Activated CD4-positive, alpha-beta T cell treated with anti-CD3 and anti-CD28 coated beads, Interleukin-2, amount 50 U/mL, for 4 hours (primary cell): ENCODE results near the gene CEMIP2.
A peak's percentile ranks its signal among the peaks of the same experiment; 100 is the strongest.

Experiments
- DNase-seq, 2 experiments: peaks; one replicate each; pipeline ENCODE4 v3.0.0-alpha.2; 2020

Gene CEMIP2

DNA sequence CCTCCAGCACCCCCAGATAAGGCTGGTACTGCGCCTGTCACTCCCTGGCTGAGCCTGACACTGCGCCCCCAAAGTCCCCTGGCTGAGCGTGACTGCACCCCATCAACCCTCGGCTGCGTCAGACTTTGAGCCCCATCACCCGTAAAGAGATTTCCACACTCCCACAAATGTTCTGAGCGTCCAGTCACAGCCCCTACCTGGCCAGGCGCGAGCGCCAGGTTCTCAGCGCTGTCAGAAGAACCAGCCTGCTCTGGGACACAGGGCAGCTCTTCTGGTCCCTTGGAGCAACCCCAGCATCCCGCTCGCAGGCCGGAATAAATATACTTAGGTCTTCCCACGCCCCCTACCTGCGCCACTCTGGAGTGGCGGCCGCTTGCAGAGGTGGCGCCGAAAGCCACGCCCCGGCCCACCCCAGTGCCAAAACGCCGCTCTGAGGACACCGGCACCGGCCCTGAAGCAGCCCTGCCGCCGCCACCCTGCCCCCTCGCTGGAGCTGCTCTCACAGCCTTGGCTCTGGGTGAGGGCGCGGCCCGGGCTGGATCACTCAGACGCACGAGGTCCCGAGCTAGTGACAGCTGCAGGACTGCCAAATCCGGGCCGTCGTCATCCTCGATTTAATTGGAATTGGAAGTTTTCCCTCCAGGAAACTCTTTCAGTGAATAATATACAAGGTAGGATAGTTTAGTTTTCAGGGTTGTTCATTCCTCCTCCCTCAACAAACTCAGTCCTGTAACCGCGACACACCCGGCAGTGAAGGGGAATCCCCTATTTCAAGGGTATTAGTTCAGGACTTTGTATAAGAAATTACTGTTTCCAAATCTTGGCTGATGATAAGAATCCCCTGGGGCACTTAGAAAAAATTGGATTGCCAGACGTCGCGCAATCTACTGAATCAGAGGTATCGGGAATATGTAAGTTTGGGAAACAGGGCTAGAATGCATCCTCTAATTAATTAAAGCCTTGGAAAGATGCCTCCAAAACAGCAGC lies 1.2 kb upstream of the CEMIP2 start:
- peak; percentile 56 to 62 for DNase-seq

DNA sequence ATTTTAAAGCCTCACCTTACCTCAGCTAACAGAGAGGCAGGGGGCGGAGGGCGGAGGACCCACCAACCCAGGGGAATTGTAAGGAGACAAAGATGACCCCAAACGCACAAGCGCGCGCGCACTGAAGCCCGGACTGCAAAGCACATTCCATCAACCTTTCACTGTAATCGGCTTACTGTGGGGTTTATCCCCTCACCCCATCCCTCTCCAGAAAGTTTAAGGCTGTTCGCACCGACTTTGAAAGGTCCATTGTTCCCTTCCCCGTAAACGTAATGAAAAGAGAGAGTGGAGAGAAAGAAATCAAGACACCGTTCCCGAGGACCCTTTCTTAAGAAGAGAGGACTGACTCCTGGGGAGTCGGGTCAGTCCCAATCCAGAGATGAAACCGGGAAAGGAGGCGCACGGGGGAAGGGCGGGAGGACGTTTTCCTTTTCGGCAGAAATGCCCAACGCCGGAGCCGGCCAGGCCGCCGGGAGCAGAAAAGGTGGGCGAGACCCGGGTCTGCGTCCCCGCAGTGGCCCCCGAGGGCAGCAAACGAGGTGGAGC lies 464 bp downstream of the CEMIP2 start:
- no peak for DNase-seq

DNA sequence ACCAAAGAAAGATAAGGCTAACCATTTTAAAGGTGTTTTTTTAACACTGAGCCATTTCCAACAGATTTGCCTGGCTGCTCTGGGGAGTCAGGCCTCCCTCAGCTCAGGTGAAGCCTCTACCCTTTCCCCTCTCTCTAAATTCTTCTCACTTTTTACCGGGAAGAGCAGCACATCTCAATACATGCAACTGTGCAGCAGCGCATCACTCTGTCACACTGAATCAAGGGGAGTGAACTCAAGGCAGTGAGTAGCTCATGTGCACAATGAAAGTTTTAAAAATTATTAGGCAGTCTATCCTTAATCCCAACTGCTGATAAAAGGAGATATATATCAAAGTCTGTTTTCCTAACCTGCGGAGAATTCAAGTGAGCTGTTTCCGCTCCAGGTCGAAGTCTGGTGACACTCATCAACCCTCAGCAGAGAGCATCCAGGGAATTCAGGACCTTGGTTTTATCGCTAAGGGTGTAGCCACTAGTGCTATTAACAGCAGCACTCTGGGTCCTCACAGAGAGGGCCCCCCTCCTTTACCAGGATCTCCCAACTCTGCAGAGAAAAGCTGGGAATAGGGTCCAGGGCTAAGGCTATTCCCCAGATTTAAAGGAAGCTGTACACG lies 1.0 kb downstream of the CEMIP2 start:
- no peak for DNase-seq

DNA sequence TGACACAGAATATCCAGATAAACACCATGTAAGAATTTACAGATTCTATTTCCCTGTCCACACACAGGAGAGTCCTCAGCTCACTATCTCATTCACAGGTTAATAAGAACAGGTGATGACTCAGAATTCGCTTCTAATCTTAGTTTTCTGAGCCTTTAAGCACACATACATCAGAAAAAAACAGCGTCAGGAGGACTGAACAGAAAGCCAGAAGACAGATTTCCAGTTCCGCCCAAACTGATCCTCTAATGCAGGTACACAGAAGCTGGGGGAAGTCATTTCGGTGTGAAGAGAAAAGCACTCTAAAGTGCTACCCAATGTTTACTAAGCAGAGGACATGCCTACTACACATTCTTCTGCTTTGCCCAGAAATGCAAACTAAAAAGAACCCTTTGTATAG lies 1.6 kb downstream of the CEMIP2 start:
- no peak for DNase-seq

DNA sequence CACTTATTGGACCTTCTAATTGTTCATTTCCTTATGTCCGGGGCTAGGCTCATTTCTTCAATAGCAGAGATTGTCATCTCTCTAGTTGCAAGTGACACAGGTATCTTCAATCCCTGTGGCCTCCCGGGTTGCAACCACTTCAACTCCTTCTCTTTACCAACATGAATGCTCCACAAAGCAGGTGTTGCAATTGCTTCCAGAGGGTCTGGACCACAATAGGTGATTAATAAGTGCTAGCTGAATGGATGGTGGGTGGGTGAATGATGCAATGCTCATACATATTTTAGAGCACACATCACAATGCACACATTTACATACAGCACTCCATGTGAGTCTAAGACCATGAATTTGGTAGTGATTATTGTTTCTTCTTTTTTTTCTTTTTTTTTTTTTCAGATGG lies 2.6 kb downstream of the CEMIP2 start:
- no peak for DNase-seq

DNA sequence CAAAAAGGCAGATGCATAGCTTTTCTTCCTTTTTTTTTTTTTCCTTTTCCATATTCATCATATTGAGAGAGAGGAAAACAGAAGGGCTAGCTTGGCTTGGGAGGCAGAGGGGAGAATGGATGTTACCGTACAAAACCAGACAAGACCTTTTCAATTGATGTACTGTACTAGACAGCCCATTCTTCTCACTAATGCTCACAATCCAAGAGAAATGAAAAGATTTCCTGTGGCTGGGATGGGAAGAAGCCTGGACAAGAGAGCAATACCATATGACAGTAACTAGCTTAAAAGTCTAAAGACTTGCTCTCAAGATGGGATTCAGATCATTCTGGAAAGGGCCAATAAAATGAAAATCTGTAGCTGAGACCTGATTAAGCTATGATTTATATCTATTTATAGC lies 3.4 kb downstream of the CEMIP2 start:
- DNase-seq, result no peak

DNA sequence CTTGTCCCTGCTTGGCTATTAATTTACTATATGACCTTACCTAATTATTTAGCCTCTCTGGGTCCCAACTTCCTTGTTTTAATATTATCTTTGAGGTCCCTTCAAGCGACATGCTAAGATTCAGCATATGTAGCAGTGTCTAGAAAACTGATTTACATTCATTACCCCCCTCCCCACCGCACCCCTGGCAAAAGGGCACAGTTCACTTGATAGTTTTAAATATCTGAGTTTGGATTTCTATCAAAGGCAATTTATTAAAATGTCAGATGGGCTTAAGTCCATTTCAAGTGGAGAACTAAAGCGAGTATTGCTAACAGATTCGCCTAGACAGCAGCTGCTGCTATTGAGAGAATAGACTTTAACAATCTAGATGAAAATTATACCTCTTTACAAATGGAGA lies 3.9 kb downstream of the CEMIP2 start:
- DNase-seq, result no peak

DNA sequence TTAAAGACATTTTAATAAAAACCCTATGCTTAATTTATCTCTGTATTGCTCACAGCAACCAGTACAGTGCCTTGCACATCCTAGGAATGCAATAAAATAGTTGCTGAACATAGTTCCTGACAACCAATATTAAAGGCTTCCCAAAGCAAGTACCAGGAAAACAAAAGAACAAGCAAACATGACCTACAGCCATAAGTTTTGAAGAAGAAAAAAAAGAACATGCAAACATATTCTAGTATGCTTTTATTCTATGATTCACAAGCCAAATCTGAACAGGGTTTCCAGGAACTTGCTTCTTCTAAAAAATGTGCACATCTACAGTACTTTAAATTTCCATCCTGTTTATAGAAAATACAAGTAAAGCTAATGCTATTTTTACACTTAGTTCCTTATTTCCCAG lies 4.5 kb downstream of the CEMIP2 start:
- DNase-seq, result no peak

DNA sequence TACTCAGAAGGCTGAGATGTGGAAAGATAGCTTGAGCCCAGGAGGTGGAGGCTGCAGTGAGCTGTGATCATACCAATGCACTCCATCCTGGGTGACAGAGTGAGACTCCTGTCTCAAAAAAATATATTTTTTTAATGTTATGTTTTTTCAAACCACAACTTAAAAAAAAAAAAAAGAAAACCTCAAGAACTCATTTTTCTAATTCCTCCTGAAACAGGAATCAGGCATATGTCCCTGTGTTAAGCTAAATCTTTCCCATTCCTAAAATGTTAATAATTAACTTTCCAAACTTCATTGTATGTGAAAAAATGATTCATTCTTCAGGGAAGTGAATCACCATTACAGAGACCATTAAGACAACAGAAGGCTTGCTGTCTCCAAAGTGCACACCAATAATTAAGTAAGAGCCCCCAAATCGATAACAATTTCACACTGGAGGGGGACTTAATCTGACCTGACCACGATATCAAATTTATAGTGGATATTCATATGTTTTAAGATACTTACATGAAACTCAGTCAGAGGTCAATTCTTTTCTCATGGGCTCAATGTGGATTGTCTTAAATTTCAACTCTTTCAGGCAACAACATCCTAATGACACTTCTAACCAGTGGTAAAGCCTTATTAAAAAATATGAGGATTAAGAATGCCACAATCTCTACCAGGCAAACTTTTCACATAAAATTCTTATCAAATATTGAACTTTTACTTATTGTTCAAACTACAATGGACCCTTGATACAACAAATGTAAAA lies 5.2 kb downstream of the CEMIP2 start:
- DNase-seq, result no peak

DNA sequence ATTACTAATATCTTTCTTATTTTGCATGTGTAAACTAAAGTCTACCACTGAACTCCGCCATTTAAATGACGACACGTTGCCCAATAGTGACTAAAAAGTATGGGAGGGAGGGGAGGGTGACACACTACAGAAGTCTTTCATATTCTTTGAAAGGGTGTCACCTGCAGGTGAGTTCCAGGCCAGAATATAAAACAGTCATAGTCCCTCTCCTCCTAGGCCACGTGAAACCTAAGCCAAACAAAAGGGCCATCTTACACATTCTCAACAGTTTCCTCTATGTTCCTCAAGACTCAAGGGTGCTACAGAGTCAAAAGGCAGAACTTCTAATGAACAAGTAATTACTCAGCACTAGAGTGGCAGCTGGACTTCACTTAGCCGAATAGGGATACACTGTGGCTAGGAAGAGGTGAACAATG lies 6.4 kb downstream of the CEMIP2 start:
- DNase-seq, result no peak

DNA sequence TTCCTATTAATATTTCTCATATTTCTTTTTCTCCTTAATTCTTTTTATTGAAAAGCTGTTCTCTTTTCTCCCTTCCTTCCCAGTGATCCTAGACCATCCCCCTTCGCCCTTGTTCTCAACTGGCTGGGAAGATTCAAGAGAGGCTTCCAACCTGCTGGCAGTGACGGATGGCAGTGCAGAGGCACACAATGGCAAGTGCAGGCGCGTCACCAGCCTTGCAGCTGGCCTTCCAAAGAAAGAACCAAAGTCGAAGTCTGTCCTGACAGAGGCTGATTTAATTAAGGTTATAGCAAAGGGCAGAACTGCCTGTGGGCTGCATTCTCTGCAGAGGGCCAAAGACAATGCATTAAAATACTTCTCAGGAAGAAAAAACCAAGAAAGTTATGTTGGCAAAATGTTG lies 7.4 kb downstream of the CEMIP2 start:
- DNase-seq, result no peak

DNA sequence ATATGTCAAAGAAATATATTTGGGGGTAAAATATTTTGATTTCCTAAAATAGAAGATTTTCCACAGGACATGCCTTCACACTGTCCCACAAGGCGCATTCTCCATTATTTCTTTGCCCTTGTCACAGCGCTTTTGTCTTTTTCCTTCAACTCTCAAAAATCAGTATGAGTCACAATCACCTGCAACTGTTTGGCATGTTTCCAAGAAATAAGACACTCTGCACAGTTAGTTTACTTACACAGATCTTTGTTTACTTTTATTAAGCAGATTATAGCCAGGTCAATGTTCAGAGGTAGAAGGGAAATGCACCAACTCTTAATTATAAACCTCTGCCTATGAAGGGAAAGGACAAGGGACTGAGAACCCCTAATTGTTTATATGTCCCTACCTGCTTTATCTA lies 9.5 kb downstream of the CEMIP2 start:
- DNase-seq, result no peak

DNA sequence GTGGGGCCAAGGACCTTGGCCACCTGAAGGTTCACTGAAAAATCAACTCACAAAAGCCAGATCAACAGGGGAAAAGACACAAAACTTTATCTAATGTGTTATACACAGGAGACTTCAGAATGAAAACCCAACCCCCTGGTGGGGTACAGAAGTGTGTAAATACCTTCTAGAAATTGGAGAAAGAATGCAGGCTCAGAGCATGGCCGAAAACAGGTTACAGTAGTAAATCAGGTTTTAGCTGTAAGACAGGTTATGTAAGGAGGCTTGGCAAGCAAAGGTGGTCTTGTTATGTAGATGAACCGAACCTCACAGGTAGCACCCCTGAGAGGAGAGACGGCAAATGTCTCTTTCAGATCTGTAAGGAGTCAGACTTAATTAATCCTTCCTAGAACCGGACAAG lies 10.0 kb downstream of the CEMIP2 start:
- no peak for DNase-seq

DNA sequence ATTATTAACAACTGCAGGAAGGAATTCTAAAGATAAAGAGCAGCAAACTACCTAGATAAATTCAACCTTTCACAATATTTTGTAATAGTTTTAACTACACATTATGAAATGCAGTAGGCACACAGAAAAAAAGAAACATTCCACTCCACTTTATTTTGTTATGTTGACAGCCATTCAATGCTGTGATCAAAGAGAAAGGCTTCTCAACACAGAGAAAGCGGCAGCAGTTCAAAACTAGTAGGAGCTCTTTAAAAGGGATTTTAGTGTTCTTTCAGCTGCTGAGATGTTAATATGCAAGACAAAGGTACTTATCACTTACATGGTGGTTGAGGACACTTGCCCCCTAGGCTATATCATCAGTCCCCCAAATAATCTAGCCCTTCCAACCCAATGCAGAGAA lies 11.6 kb downstream of the CEMIP2 start:
- DNase-seq, result no peak

DNA sequence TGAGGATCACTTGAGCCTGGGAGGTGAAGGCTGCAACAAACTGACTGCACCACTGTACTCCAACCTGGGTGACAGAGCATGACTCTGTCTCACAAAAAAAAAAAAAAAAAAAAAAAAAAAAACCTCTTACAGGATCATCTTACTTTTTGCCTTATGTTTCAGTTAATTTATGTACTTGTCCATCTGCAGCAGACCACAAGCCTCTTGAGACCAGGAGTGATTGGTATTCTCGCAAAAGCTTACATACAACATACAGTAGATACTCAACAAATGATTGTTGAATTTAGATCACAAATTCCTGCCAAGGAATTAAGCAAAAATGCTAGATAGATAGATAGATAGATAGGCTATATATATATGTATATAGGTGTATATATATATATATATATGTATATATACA lies 12.4 kb downstream of the CEMIP2 start:
- DNase-seq, result no peak

DNA sequence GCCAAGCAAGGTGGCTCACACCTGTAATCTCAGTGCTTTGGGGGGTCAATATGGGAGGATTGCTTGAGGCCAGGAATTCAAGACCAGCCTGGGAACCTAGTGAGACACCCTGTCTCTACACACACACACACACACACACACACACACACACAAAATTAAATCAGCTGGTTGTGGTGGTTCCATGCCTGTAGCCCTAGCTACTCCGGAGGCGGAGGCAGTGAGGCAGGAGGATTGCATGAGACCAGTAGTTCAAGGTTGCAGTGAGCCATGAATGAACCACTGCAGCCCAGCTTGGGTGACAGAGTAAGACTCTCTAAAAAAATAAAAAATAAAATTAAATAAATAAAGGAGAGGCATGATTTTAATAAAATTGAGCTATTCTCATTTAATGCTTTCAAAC lies 13.1 kb downstream of the CEMIP2 start:
- no peak for DNase-seq

DNA sequence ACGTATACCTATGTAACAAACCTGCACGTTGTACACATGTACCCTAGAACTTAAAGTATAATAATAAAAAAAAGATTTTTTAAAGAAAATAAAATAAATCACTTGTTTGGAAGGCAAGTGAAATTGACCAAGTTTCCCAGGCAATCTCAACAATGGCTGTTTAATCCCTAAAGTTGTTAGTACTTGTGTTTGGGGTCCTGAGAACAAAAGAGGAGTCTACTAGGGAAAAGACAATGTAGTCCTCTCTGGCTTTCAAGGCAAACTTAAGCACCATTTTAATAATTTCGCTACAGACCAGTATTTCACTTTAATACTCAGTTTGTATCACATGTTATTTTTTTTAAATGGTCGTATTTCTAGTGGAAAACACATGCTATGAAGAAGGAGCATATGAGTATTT lies 14.2 kb downstream of the CEMIP2 start:
- DNase-seq, result no peak

DNA sequence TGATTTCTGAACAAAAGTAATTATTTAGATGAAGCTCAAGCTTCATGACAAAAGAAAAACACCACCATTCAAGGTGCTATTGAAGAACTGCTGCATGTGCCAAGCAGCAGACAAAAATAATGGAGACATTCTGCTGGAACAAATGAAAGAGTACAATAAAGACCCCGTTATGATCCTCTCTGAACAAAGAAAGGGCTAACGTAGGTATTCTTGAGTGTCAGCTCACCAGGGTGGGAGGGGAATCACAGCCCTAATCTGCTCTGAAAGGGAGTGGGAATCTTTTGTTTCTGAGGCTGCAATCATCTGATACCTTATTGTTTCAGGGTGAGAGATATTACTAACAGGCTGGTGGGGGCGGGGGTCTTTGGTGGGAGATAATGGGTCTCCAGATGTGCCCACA lies 15.4 kb downstream of the CEMIP2 start:
- DNase-seq, result no peak

DNA sequence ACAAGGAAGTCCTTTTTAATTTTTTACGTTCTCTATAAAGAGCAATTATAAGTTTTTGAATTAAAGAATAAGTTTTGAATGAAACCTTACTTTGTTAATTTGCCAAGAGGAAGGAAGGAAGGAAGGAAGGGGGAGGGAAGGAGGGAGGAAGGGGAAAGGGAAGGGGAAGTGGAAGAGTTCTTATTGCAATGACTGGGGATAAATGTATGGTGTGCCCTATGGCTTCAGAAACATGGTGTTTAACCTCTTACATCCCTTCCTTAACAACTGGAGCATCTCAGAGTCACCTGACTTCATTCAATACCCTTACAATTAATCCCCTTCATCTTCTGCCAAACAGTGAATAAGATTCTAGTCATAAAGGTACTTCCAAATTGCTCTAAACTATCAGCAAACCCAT lies 16.0 kb downstream of the CEMIP2 start:
- DNase-seq, result no peak

DNA sequence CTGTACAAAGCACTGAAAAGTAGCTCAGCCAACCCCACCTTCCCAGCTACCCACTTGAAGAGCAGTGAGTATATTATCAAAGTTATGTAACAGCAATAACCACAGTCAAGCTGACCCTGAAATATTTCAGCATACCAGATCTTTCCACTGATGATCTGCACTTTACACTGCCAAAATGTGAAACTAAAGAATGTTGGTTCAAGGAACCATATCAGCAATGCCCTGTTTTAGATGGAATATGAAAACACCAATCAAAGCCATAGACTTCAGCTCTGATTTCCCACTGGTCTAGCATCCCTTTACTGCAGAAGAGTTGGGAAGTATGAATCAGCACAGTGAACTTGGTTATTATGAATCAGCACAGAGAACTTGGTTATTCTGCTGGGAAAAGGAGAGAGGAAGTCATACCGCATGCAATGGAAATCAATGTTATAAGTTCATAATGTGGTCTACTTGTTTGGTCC lies 20.0 kb downstream of the CEMIP2 start:
- DNase-seq, result no peak

DNA sequence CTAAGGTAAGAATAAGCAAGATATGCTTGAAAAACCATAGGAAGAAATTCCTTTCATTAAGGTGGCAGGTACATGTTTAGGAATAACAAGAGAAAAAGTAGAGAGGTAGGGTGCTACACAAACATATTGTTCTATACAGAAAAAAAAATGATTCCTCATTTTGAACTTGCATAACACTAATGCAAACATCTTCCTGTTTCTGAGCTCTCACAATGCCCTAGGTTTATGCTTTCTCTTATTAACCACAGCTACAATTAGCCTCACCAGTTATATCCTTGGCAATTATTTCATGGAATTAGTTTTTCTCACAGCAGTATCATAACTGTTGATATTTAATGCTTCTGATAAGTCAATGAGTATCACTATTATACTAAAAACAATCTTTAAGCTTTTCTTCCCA lies 20.7 kb downstream of the CEMIP2 start:
- DNase-seq, result no peak

DNA sequence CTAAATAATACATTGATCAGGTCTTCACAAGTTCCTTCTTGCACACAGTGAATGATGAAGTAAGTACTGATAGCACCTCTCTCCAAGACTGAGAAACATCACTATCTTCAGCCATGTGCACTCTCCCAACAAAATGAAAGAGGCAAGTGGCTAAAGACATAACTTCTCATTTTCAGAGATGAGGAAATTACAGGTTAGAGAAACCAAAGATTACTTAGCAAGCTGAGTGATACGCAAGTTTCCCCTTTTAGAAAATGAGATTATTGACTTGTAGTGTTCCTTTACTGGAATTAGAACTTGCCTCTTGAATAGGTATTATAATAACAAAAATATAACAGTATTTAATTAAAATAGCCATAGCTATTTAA lies 21.6 kb downstream of the CEMIP2 start:
- DNase-seq, result no peak

DNA sequence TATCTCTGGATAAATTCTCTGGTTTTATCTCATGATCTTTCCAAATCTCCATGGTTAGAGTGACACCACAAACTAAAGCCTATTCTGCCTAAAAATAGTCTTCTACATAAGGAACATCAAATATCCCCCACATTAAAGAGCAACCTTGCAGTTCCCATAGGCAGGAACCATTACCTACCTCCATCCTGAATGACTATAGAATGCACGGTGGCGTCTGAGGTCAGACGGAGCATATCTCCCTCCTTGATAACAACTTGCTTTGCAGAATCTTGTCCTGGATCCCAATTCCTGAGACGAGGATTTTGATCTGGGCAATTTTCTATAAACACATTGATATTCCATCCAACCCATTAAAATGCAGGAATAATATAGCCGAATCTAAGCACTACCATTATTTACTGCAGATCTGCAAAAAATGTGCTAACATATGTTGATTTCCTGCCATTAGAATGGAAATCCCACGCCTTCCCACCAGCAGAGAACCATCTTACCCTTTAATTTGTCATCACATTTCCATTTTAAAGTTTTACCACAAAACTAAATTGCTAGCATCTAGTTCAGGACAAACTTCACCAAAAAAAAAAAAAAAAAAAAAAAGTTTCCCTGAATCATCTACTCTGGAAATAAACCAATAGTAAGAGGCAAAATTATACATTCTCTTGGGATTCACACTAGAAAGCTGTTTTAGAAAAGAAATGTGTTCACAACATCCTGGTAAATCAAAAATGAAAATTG lies 22.1 kb downstream of the CEMIP2 start:
- no peak for DNase-seq
